ENCODE data around the gene ACTR1B.
"Not testable (repeated sequence)": the region's sequence is repeated elsewhere in the genome, so short reads cannot be mapped to it uniquely, and the experiment has no call there.

Gene ACTR1B

GRCh38 chr2:97644023-97644717 lies 19.7 kb downstream of the ACTR1B start:
- no peak for TF ChIP-seq CTCF (IDR thresholded peaks at IDR 0.05; ENCODE audit: insufficient read depth, missing control alignments)
- FAIRE-seq (no peak), DNase-seq (ENCODE audit: insufficient read length, low spot score) (no peak)

- FAIRE-seq; DNase-seq (ENCODE audit: insufficient read length, low spot score): not testable (repeated sequence)
Measured at GRCh38 chr2:97626049-97626430, 37.8 kb downstream of the ACTR1B start.

GRCh38 chr2:97625354-97626048 lies 38.3 kb downstream of the ACTR1B start:
- FAIRE-seq = not testable (repeated sequence)

GRCh38 chr2:97622976-97623375 lies 40.9 kb downstream of the ACTR1B start:
- DNase-seq (ENCODE audit: insufficient read length, low spot score); FAIRE-seq: not testable (repeated sequence)

More at GRCh38 chr2:97625354-97626048, 38.3 kb downstream of the ACTR1B start:
- not testable (repeated sequence) for DNase-seq (ENCODE audit: insufficient read length, low spot score)

- not testable (repeated sequence) for FAIRE-seq; DNase-seq (ENCODE audit: insufficient read length, low spot score)
Measured at GRCh38 chr2:97620492-97620891, 43.4 kb downstream of the ACTR1B start.

- not testable (repeated sequence) for DNase-seq (ENCODE audit: insufficient read length, low spot score); FAIRE-seq
Measured at GRCh38 chr2:97618939-97619827, 44.7 kb downstream of the ACTR1B start.

- DNase-seq (ENCODE audit: insufficient read length, low spot score) = no peak
- TF ChIP-seq CTCF (IDR thresholded peaks at IDR 0.05; ENCODE audit: insufficient read depth, missing control alignments) = no peak
- no peak for FAIRE-seq
Measured at GRCh38 chr2:97617911-97618310, 45.9 kb downstream of the ACTR1B start.

GRCh38 chr2:97615746-97616145 lies 48.1 kb downstream of the ACTR1B start:
- not testable (repeated sequence) for FAIRE-seq; DNase-seq (ENCODE audit: insufficient read length, low spot score)

GRCh38 chr2:97611895-97612294 lies 51.9 kb downstream of the ACTR1B start:
- not testable (repeated sequence) for FAIRE-seq; DNase-seq (ENCODE audit: insufficient read length, low spot score)

GRCh38 chr2:97608745-97609144 lies 55.1 kb downstream of the ACTR1B start:
- FAIRE-seq; DNase-seq (ENCODE audit: insufficient read length, low spot score): not testable (repeated sequence)
